Fibroblast of mammary gland (primary cell): Measurements from ENCODE around the gene WWOX.

Experiments
- DNase-seq: peaks from one replicate; pipeline ENCODE4 v3.0.0-alpha.2; 2010; ENCODE audit warnings: low read depth
- H3K4me3 ChIP-seq: 2 replicates; pipeline ENCODE4 v1.5.1; 2011; ENCODE audit warnings: low read depth, mild to moderate bottlenecking, low read length, moderate library complexity; ENCODE audit not compliant: control insufficient read depth
- CTCF ChIP-seq: conservative IDR thresholded peaks from 2 replicates; pipeline ENCODE4 v1.5.1; 2011; ENCODE audit warnings: low read depth, low read length, inconsistent platforms; ENCODE audit not compliant: control insufficient read depth, insufficient read depth

WWOX gene

GRCh38 chr16:78184238-78185183, 85.1 kb downstream of the WWOX start:
- peak; percentile 30 for DNase-seq

GRCh38 chr16:78189121-78189520, 89.7 kb downstream of the WWOX start:
- DNase-seq, result no peak
- TF ChIP-seq CTCF, result no peak
- H3K4me3 ChIP-seq, result no peak overlapping the region

More at GRCh38 chr16:78184238-78185183, 85.1 kb downstream of the WWOX start:
- TF ChIP-seq CTCF, result no peak
- no peak overlapping the region for H3K4me3 ChIP-seq

GRCh38 chr16:78192734-78193488, 93.5 kb downstream of the WWOX start:
- H3K4me3 ChIP-seq, result no peak overlapping the region
- no peak for TF ChIP-seq CTCF
- no peak for DNase-seq

- H3K4me3 ChIP-seq, result no peak overlapping the region
- no peak for TF ChIP-seq CTCF
- DNase-seq, result no peak
These were observed 95.5 kb downstream of the WWOX start for GRCh38 chr16:78194948-78195347.

GRCh38 chr16:78195797-78196196, 96.3 kb downstream of the WWOX start:
- no peak for DNase-seq
- no peak overlapping the region for H3K4me3 ChIP-seq
- no peak for TF ChIP-seq CTCF

GRCh38 chr16:78196502-78196901, 97.0 kb downstream of the WWOX start:
- no peak overlapping the region for H3K4me3 ChIP-seq
- no peak for TF ChIP-seq CTCF
- DNase-seq, result no peak
